Measurements from ENCODE around the gene IL3RA. TPM values are rescaled to one million over a fixed set of nuclear protein-coding genes. Genes with fewer than 3 reads are reported as not detected.
"Not testable (repeated sequence)": the region's sequence is repeated elsewhere in the genome, so short reads cannot be mapped to it uniquely, and the experiment has no call there.

The IL3RA gene
- total RNA-seq, 1 experiment from 2014 or later = 0.27 TPM

DNA sequence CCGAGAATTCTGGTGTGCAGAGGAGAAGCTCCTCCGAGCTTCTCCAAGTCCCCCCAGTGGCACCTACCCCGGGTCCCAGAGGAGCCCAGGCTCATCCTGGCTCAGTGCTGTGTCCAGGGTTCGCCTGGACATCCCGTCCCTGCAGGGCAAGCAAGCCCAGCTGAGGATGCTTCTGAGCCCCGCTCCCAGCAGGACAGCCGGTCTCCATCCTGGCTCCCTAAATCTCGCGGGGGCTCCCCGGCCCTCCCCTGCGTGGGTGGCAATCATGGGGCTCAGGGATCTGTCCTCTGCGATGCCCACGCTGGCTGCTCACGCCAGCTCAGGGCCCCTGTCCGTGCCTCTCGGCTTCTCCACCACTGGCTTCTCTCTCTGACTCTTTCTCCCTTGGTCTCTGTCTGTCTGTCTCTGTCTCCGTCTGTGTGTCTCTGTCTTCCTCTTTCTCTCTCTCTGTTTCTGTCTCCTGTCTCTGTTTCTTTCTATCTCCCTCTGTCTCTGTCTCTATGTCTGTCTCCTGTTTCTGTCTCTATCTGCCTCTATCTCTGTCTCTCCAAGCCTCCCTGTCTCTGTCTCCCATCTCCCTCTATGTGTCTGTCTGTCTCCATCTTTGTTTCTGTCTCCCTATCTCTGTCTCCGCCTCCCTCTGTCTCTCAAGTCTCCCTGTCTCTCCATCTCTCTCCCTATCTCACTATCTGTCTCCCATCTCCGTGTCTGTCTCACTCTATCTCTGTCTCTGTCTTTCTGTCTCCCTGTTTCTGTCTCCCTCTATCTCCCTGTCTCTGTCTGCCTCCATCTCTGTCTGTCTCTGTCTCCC, 83.2 kb downstream of the IL3RA start:
- no peak for DNase-seq (ENCODE audit: extremely low read depth, low read depth)

DNA sequence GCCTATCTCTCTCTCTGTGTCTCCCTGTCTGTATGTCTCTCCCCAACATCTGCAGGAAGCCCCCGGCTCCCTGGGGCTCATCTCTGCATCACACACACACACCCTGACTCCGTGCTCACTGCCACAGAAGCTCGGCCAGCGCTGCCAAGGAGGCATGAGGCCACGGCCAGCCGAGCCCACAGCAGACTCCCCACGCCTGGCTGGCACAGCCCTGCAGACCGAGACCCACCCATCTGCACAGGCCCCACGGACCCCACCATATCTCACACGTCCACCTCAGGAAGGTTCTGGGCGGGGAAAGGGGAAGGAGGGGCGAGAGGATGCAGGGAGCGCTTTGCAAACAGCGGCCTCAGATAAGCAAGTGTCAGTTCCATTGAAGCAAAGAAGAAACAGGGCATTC, 83.8 kb downstream of the IL3RA start:
- no peak for DNase-seq (ENCODE audit: extremely low read depth, low read depth)

GRCh38 chrX:1421433-1422134, 85.0 kb downstream of the IL3RA start:
- DNase-seq (ENCODE audit: extremely low read depth, low read depth) = no peak

DNA sequence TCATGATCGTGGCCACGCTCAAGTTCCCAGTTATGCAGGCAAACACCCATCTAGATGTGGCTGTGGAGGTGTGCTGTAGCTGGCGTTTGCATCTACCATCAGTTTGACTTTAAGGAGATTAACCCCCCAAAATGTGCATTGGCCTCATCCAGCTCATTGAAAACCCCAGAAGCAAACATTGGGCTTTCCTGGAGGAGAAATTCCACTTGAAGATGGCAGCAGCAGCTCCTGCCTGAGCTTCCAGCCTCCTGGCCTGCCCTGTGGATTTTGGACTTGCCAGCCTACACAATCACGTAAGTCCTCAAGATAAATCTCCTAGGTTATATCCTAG, 85.5 kb downstream of the IL3RA start:
- no peak for DNase-seq (ENCODE audit: extremely low read depth, low read depth)

DNA sequence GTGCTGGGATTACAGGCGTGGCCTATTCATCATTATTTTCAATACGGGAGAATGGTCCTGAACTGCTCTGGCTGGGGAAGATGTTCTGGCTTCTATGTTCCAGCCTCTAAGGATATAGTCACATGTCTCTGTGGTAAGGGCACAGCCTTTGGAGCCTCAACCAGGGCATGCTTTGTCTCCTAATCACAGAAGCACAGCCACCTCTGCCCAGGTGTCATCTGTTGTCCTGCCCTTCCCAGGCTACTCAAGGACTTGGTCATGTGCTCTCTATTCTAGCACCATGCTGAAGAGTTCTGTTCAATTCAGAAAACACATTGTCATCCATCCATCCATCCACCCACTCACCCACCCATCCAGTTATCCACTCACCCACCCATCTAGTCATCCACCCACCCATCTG, 86.6 kb downstream of the IL3RA start:
- DNase-seq (ENCODE audit: extremely low read depth, low read depth) = no peak

GRCh38 chrX:1424147-1424851, 87.7 kb downstream of the IL3RA start:
- no peak for DNase-seq (ENCODE audit: extremely low read depth, low read depth)

DNA sequence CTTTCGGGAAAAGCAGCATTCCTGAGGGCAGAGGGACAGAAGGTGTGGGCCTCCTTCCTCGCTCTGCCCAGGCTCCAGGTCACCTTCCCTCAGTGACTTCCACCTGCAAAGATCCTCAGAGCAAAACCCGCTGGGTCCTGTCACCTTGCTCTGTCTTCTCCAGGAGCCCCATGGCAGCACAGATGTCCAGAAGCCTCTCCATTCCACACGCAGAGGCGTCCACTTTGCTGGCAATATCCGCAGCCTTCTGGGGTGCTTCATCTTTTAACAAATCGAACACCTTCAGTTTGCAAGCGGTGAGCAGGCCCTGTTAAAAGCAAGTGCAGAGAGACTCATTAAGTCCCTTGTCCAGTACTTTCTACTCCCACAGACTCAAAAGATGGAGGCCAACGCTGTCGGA, 88.8 kb downstream of the IL3RA start:
- DNase-seq (ENCODE audit: extremely low read depth, low read depth) = no peak

GRCh38 chrX:1426321-1426720, 89.7 kb downstream of the IL3RA start:
- not testable (repeated sequence) for DNase-seq (ENCODE audit: extremely low read depth, low read depth)

- DNase-seq (ENCODE audit: extremely low read depth, low read depth) = no peak
Measured at GRCh38 chrX:1427756-1428155, 91.2 kb downstream of the IL3RA start.

- DNase-seq (ENCODE audit: extremely low read depth, low read depth) = no peak
Measured at GRCh38 chrX:1430451-1430850, 93.9 kb downstream of the IL3RA start.

Small RNA genes within 50 kb of the gene (small RNA-seq; reads per million reads assigned to genes)
- gene MIR3690 = 0 reads per million in 2 experiments
- gene RNA5SP498 = 0.02 to 0.06 reads per million in 2 experiments

Other genes with a start within 250 kb of the IL3RA start
- gene CRLF2, start 124.1 kb upstream of the IL3RA start, total RNA-seq (2014; rRNA removed; shearing (Covaris generic)) = 4.7 and 5.7 TPM in 2 replicates
- gene CSF2RA, start 68.0 kb upstream of the IL3RA start, total RNA-seq (2014; rRNA removed; shearing (Covaris generic)) = 69.6 and 70.4 TPM in 2 replicates
- 553 and 588 TPM in 2 replicates for gene SLC25A6, start 55.3 kb downstream of the IL3RA start, total RNA-seq (2014; rRNA removed; shearing (Covaris generic))
- 14.7 and 16.7 TPM in 2 replicates for gene ASMTL, start 116.1 kb downstream of the IL3RA start, total RNA-seq (2014; rRNA removed; shearing (Covaris generic))
- gene P2RY8, start 200.4 kb downstream of the IL3RA start, total RNA-seq (2014; rRNA removed; shearing (Covaris generic)) = not detected in 2 replicates